Astrocyte (in vitro differentiated cells and primary cell): Measurements from ENCODE around the gene ISG20L2.

ENCODE experiments used
- CTCF ChIP-seq: IDR thresholded peaks from 2 replicates; pipeline ENCODE4 v1.5.1; 2011; ENCODE audit warnings: low read depth, mild to moderate bottlenecking, inconsistent platforms, low read length, moderate library complexity; ENCODE audit not compliant: insufficient read depth
- EZH2 ChIP-seq: IDR thresholded peaks from 2 replicates; pipeline ENCODE4 v1.6.1; 2012; ENCODE audit warnings: mild to moderate bottlenecking, low read length, inconsistent platforms; ENCODE audit not compliant: insufficient read depth

- TF ChIP-seq CTCF (no peak), EZH2 (no peak)
These were observed 29.6 kb downstream of the ISG20L2 start for GRCh38 chr1:156698995-156699394.
